HepG2 (cell line): ENCODE results near the gene SIK3. TPM values are rescaled to one million over a fixed set of nuclear protein-coding genes. Genes with fewer than 3 reads are reported as not detected.

Experiments used
- CREB1 ChIP-seq, 2 experiments: fragments of 450-650 bp in 1 of 2; IDR thresholded peaks; 2 replicates each; pipeline ENCODE4 v1.6.1; 2016 to 2017; ENCODE audit warnings: control low read depth in 1 of 2, mild to moderate bottlenecking in 1 of 2, missing compliant biosample characterization in 1 of 2, missing genetic modification characterization in 1 of 2
- FOXP1 ChIP-seq, 2 experiments: fragments of 450-650 bp in 1 of 2; IDR thresholded peaks; 2 replicates each; pipeline ENCODE4 v1.6.1; 2017 to 2018; ENCODE audit warnings: antibody characterized with exemption in 1 of 2
- IRF1 ChIP-seq: sonication (generic); formaldehyde crosslinking; IDR thresholded peaks from 2 replicates; pipeline ENCODE4 v1.4.0; 2020; ENCODE audit warnings: low read depth, mild to moderate bottlenecking, missing genetic modification reagents
- SRSF9 ChIP-seq: fragments of 200-400 bp; formaldehyde crosslinking; IDR thresholded peaks from 2 replicates; pipeline ENCODE4 v1.6.1; 2018; ENCODE audit warnings: borderline replicate concordance, mild to moderate bottlenecking, low read depth, low read length; ENCODE audit not compliant: insufficient read depth, poor library complexity, severe bottlenecking
- ZFP36L1 ChIP-seq: sonication (generic); formaldehyde crosslinking; IDR thresholded peaks from 2 replicates; pipeline ENCODE4 v1.8.0; 2022; ENCODE audit warnings: mild to moderate bottlenecking, missing genetic modification reagents, moderate library complexity
- ZNF10 ChIP-seq: sonication (generic); formaldehyde crosslinking; IDR thresholded peaks from 2 replicates; pipeline ENCODE4 v1.4.0; 2020; ENCODE audit warnings: mild to moderate bottlenecking, low read depth, missing genetic modification reagents, borderline replicate concordance
- ZNF136 ChIP-seq: sonication (generic); formaldehyde crosslinking; IDR thresholded peaks from 2 replicates; pipeline ENCODE4 v1.8.1; 2022; ENCODE audit warnings: low read depth, mild to moderate bottlenecking, moderate library complexity, missing genetic modification reagents
- ZNF160 ChIP-seq: sonication (generic); formaldehyde crosslinking; IDR thresholded peaks from 2 replicates; pipeline ENCODE4 v1.8.0; 2022; ENCODE audit warnings: mild to moderate bottlenecking, inconsistent platforms, missing genetic modification reagents
- ZNF17 ChIP-seq: sonication (generic); formaldehyde crosslinking; IDR thresholded peaks from 2 replicates; pipeline ENCODE4 v1.5.0; 2020; ENCODE audit warnings: mild to moderate bottlenecking, missing genetic modification reagents
- ZNF296 ChIP-seq: sonication (generic); formaldehyde crosslinking; conservative IDR thresholded peaks from 2 replicates; pipeline ENCODE4 v1.5.0; 2020; ENCODE audit warnings: mild to moderate bottlenecking, missing genetic modification reagents
- ZNF607 ChIP-seq: sonication (generic); formaldehyde crosslinking; IDR thresholded peaks from 2 replicates; pipeline ENCODE4 v1.5.1; 2020; ENCODE audit warnings: missing genetic modification reagents, mild to moderate bottlenecking, borderline replicate concordance
- ZNF646 ChIP-seq: sonication (generic); formaldehyde crosslinking; IDR thresholded peaks from 2 replicates; pipeline ENCODE4 v1.9.0; 2021; ENCODE audit warnings: mild to moderate bottlenecking, missing genetic modification reagents
- ZNF660 ChIP-seq: sonication (generic); formaldehyde crosslinking; IDR thresholded peaks from 2 replicates; pipeline ENCODE4 v1.5.1; 2020; ENCODE audit warnings: mild to moderate bottlenecking, low read depth, missing genetic modification reagents, borderline replicate concordance
- ZNF788 ChIP-seq: sonication (generic); formaldehyde crosslinking; IDR thresholded peaks from 2 replicates; pipeline ENCODE4 v1.5.0; 2020; ENCODE audit warnings: mild to moderate bottlenecking, missing genetic modification reagents, borderline replicate concordance
- ZSCAN12 ChIP-seq: sonication (generic); formaldehyde crosslinking; IDR thresholded peaks from 2 replicates; pipeline ENCODE4 v1.9.0; 2021; ENCODE audit warnings: mild to moderate bottlenecking, missing genetic modification reagents
- polyA plus RNA-seq, 8 experiments: library from polyadenylated mRNA; depleted of rRNA in 3 of 8; stranded (reverse) in 7 of 8; unstranded in 1 of 8; fragments of >200 nt; fragmentation: Illumina TruSeq in 4 of 8; extraction: Trizol in 4 of 8; gene quantifications; 2 replicates each; pipeline versions ENCODE4 v1.2.1 to v1.2.3, GENCODE V29; 2011 to 2016; ENCODE audit warnings: low read depth in 4 of 8, missing spikeins in 1 of 8, mixed read lengths in 1 of 8; ENCODE audit not compliant: insufficient read depth in 1 of 8
- total RNA-seq, 5 experiments: library from RNA; depleted of rRNA; stranded (reverse); fragments of >200 nt; fragmentation: Illumina TruSeq; extraction: Trizol; gene quantifications; 2 replicates each; pipeline ENCODE4 v1.2.3, GENCODE V29; 2016; ENCODE audit warnings: low read depth in 1 of 5
- TF ChIP-seq, protein P1 (sequence below): sonication (generic); formaldehyde crosslinking; conservative IDR thresholded peaks from 2 replicates; pipeline ENCODE4 v1.8.0; 2022; ENCODE audit warnings: low read depth, missing genetic modification reagents
- TF ChIP-seq, protein P2 (sequence below): sonication (generic); formaldehyde crosslinking; IDR thresholded peaks from 2 replicates; pipeline ENCODE4 v1.9.0; 2021; ENCODE audit warnings: missing genetic modification reagents, mild to moderate bottlenecking, borderline replicate concordance

SIK3 gene
- total and polyA plus RNA-seq, 2 of the 13 experiments (the other 11 are each of a cell fraction or from before 2014, with no cell fraction given): 5.7 to 9.8 TPM

- TF ChIP-seq ZNF660 (CRISPR knock-in tag) (no peak), ZNF136 (CRISPR knock-in tag) (no peak), ZNF160 (CRISPR knock-in tag) (no peak), ZNF10 (CRISPR knock-in tag) (no peak), IRF1 (CRISPR knock-in tag) (no peak), ZNF788 (no peak), ZSCAN12 (CRISPR knock-in tag) (no peak), ZNF17 (CRISPR knock-in tag) (no peak), SRSF9 (no peak), ZNF296 (CRISPR knock-in tag) (no peak), ZNF607 (CRISPR knock-in tag) (no peak), ZNF646 (no peak), FOXP1 (IDR thresholded peaks at IDR 0.05) (peak; percentile 97), FOXP1 (CRISPR knock-in tag; IDR thresholded peaks at IDR 0.05) (peak; percentile 98), CREB1 (IDR thresholded peaks at IDR 0.05) (no peak), CREB1 (CRISPR knock-in tag; IDR thresholded peaks at IDR 0.05) (peak; percentile 66), ZFP36L1 (CRISPR knock-in tag) (no peak)
- TF ChIP-seq, protein P1, sequence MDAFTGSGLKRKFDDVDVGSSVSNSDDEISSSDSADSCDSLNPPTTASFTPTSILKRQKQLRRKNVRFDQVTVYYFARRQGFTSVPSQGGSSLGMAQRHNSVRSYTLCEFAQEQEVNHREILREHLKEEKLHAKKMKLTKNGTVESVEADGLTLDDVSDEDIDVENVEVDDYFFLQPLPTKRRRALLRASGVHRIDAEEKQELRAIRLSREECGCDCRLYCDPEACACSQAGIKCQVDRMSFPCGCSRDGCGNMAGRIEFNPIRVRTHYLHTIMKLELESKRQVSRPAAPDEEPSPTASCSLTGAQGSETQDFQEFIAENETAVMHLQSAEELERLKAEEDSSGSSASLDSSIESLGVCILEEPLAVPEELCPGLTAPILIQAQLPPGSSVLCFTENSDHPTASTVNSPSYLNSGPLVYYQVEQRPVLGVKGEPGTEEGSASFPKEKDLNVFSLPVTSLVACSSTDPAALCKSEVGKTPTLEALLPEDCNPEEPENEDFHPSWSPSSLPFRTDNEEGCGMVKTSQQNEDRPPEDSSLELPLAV (CRISPR knock-in tag): no peak
- TF ChIP-seq, protein P2, sequence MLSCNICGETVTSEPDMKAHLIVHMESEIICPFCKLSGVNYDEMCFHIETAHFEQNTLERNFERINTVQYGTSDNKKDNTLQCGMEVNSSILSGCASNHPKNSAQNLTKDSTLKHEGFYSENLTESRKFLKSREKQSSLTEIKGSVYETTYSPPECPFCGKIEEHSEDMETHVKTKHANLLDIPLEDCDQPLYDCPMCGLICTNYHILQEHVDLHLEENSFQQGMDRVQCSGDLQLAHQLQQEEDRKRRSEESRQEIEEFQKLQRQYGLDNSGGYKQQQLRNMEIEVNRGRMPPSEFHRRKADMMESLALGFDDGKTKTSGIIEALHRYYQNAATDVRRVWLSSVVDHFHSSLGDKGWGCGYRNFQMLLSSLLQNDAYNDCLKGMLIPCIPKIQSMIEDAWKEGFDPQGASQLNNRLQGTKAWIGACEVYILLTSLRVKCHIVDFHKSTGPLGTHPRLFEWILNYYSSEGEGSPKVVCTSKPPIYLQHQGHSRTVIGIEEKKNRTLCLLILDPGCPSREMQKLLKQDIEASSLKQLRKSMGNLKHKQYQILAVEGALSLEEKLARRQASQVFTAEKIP: no peak
Observed at GRCh38 chr11:117095284-117096161, 2.7 kb downstream of the SIK3 start (continued).
